ENCODE data around the gene CACNA2D1. TPM values are rescaled to one million over a fixed set of nuclear protein-coding genes. Genes with fewer than 3 reads are reported as not detected.
"Not testable (repeated sequence)": the region's sequence is repeated elsewhere in the genome, so short reads cannot be mapped to it uniquely, and the experiment has no call there.

The CACNA2D1 gene
- total and polyA plus RNA-seq, 12 donors, result 10.5 to 60.9 (median 35.9) TPM

- intact Hi-C loops (cut with DNase I), result no loop called here
- Histone ChIP-seq H3K27ac (no peak overlapping the region), H3K4me1 (replicated peaks in 1 of 2) (no peaks in the 10 kb centered on the region), H3K4me3 (no peak overlapping the region), H3K9me3 (replicated peaks in 1 of 3) (no peaks in the 10 kb centered on the region), H3K36me3 (replicated peaks in 1 of 2) (no peaks in the 10 kb centered on the region), H3K27me3 (no peaks in the 10 kb centered on the region)
- DNase-seq, result no peak
- no peak for TF ChIP-seq POLR2A (IDR thresholded peaks at IDR 0.05)
- TF ChIP-seq CTCF (IDR thresholded peaks at IDR 0.05), result no peak
These were observed 52.6 kb downstream of the CACNA2D1 start for GRCh38 chr7:82390936-82391335.

DNA sequence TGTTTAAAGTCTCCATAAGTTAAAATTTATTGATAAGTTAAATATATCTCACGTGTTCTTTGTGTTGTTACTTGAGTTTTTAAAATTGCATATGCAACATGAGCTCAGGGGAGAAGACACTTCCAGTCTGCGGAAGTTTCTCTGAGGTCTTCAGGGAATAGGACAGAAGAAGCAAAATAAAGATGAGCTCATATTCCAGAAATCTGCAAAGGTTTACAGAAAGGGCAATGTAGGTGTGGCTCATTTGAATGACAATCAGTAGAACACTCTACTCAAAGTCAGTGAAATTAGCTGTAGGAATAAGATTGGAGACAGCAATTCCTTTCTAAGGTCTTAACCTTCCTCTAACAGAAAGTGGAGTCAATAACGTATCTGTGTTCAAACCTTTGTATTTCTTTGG, 53.7 kb downstream of the CACNA2D1 start:
- WGBS, 4 donors, result 85 to 93% (median 88%) methylated on average over 3 of the region's 3 CpGs
- no peak overlapping the region for H3K4me3 ChIP-seq
- no peaks in the 10 kb centered on the region for H3K4me1 ChIP-seq (replicated peaks in 1 of 2)
- no peak overlapping the region for H3K27ac ChIP-seq
- no peaks in the 10 kb centered on the region for H3K9me3 ChIP-seq (replicated peaks in 1 of 3)
- TF ChIP-seq POLR2A (IDR thresholded peaks at IDR 0.05) (no peak), CTCF (IDR thresholded peaks at IDR 0.05) (no peak)
- no peak for DNase-seq
- no peaks in the 10 kb centered on the region for H3K27me3 ChIP-seq
- intact Hi-C loops (cut with DNase I), result no loop called here
- H3K36me3 ChIP-seq (replicated peaks in 1 of 2), result no peaks in the 10 kb centered on the region

GRCh38 chr7:82388138-82388537, 55.4 kb downstream of the CACNA2D1 start:
- no peak for TF ChIP-seq CTCF (IDR thresholded peaks at IDR 0.05)
- no peaks in the 10 kb centered on the region for H3K27me3 ChIP-seq
- 50 to 55% (median 55%) methylated on average over 2 of the region's 2 CpGs for WGBS, 4 donors
- H3K36me3 ChIP-seq (replicated peaks in 1 of 2), result no peaks in the 10 kb centered on the region
- no peak overlapping the region for H3K4me3 ChIP-seq
- intact Hi-C loops (cut with DNase I), result no loop called here
- no peak for DNase-seq
- H3K9me3 ChIP-seq (replicated peaks in 1 of 3), result no peaks in the 10 kb centered on the region
- no peak overlapping the region for H3K27ac ChIP-seq
- H3K4me1 ChIP-seq (replicated peaks in 1 of 2), result peaks cover 0 to 1% of the 10 kb centered on the region in 2 donors

DNA sequence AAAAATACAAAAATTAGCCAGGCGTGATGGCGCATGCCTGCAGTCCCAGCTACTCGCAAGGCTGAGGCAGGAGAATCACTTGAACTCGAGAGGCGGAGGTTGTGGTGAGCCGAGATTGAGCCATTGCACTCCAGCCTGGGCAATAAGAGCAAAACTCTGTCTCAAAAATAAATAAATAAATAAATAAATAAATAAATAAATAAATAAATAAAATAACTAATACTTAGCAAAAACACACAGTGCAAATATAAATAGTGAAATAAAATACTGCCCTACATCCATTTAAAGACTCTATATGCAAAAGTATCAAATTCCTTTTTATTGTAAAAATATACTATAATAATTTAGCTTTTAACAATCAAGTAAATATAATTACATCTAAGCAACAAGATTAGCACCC, 57.0 kb downstream of the CACNA2D1 start:
- WGBS, 4 donors, result 93 to 99% (median 97%) methylated on average over 6 of the region's 6 CpGs

GRCh38 chr7:82384779-82385178, 58.8 kb downstream of the CACNA2D1 start:
- Histone ChIP-seq H3K4me1 (replicated peaks in 1 of 2) (peaks cover 0 to 8% of the 10 kb centered on the region in 2 donors), H3K27ac (no peak overlapping the region), H3K4me3 (no peak overlapping the region), H3K27me3 (no peaks in the 10 kb centered on the region), H3K36me3 (replicated peaks in 1 of 2) (no peaks in the 10 kb centered on the region), H3K9me3 (replicated peaks in 1 of 3) (no peaks in the 10 kb centered on the region)
- no peak for DNase-seq
- 77 to 89% (median 83%) methylated on average over 2 of the region's 2 CpGs for WGBS, 4 donors
- intact Hi-C loops (cut with DNase I), result no loop called here
- TF ChIP-seq CTCF (IDR thresholded peaks at IDR 0.05), result no peak
- no peak for TF ChIP-seq POLR2A (IDR thresholded peaks at IDR 0.05)

More for the DNA sequence above, 57.0 kb downstream of the CACNA2D1 start:
- intact Hi-C loops (cut with DNase I); H3K4me3 ChIP-seq; H3K9me3 ChIP-seq (replicated peaks in 1 of 3); H3K27ac ChIP-seq; H3K4me1 ChIP-seq (replicated peaks in 1 of 2); H3K36me3 ChIP-seq (replicated peaks in 1 of 2); DNase-seq; H3K27me3 ChIP-seq: not testable (repeated sequence)
